Measurements from ENCODE around the gene DNAJB13. TPM values are rescaled to one million over a fixed set of nuclear protein-coding genes. Genes with fewer than 3 reads are reported as not detected.

DNAJB13 gene
- total RNA-seq, 4 donors from 2014 or later = 0.42 TPM; not detected in 3

DNA sequence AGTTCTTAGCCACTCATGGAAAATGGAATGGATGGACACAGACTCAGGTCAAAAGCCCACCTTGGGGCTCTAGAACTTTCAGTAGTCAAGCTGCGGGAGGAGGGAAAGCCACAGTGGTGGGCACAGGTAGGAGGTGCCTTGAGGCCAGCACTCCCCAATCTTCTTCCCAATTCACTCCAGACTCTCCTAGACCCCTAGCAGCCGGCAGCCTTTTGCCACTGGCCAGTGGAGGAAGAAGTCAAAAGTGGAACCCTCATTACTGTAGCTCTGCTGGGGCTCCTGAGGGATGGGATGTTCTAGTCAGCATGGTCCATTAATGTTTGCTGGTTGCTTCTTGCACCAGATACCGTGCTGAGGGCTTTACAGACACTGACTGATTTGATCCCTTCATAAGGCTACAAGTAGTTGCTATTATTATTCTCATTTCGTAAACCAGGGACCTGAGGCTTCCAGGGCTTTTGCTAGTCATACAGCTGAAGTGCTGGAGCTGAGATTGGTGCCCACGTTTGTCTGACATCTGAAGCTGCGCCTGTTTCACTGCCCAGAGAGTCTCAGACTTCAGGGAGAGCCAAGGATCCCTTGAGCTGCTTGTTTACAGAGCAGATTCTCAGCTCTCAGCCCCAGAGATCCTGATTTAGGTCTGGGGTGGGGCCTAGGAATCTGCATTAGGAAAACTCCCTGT is 57.0 kb downstream of the DNAJB13 start:
- no peak overlapping the region for H3K4me3 ChIP-seq (ENCODE audit: low read depth, poor library complexity, severe bottlenecking)
- peak in 1 of 2 donors; percentile 68 for DNase-seq (ENCODE audit: low spot score in 2 of 2)
- no peak for TF ChIP-seq POLR2A (IDR thresholded peaks at IDR 0.05)
- TF ChIP-seq, protein P1, sequence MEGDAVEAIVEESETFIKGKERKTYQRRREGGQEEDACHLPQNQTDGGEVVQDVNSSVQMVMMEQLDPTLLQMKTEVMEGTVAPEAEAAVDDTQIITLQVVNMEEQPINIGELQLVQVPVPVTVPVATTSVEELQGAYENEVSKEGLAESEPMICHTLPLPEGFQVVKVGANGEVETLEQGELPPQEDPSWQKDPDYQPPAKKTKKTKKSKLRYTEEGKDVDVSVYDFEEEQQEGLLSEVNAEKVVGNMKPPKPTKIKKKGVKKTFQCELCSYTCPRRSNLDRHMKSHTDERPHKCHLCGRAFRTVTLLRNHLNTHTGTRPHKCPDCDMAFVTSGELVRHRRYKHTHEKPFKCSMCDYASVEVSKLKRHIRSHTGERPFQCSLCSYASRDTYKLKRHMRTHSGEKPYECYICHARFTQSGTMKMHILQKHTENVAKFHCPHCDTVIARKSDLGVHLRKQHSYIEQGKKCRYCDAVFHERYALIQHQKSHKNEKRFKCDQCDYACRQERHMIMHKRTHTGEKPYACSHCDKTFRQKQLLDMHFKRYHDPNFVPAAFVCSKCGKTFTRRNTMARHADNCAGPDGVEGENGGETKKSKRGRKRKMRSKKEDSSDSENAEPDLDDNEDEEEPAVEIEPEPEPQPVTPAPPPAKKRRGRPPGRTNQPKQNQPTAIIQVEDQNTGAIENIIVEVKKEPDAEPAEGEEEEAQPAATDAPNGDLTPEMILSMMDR (IDR thresholded peaks at IDR 0.05) = no peak
- 88 to 92% methylated on average over 6 of the region's 6 CpGs for WGBS, 2 donors
- intact Hi-C loops (cut with DNase I; ENCODE audit: low total_unique reads) = no loop called here

DNA sequence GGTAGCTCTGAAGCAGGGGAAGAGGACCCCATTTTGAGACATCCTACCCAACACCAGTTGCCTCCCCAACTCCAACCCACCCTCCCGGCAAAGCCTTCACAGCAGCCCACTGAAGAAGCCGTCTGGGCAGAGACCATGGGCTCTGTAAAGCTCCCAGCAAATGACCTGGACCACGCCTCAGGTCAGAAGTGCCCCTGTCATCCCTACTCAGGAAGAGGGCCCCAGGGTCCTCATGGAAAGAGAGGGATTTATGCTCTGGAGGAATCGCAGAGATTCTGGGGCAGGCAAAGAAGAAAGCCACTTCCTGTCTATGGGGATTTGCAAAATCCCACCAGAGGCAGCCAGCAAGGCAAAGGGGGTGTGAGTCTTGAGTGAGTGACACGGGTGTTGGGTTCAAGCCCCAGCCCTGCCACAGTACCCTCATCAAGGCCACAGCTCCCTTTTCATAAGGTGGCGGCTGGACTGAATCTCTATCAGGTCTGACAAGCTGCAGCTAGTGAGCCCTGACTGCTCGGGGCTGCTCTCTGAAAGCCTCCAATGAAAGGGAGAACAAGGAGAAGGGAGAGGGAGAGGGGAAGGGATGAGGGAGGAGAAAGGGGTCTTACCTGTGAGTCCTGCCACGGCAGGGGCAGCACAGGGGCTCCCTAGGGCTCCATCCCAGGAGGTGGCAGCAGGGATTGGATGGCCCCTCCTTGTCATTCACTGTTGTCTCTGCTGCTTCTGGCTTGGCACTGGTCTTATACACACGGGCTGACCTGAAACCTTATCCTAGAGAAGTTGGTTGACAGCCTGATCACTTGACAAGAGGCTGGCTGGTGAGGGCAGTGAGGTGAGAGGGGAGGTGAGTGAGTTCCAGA is 57.8 kb downstream of the DNAJB13 start, which contains the start of gene UCP3:
UCP3 (minus strand) TSS at position 713 of the 857 bp plus-strand sequence. CDS start 2,043 bp downstream, outside the sequence.
- intact Hi-C loops (cut with DNase I; ENCODE audit: low total_unique reads) = no loop called here
- no peak within 1 kb of the TSS for H3K4me3 ChIP-seq (ENCODE audit: low read depth, poor library complexity, severe bottlenecking)
- TF ChIP-seq, protein P1 (IDR thresholded peaks at IDR 0.05) = no peak
- no peak for TF ChIP-seq POLR2A (IDR thresholded peaks at IDR 0.05)
- DNase-seq (ENCODE audit: low spot score in 2 of 2) = peak in 1 of 2 donors; percentile 54
- 69 to 70% methylated on average over 9 of the region's 9 CpGs for WGBS, 2 donors

DNA sequence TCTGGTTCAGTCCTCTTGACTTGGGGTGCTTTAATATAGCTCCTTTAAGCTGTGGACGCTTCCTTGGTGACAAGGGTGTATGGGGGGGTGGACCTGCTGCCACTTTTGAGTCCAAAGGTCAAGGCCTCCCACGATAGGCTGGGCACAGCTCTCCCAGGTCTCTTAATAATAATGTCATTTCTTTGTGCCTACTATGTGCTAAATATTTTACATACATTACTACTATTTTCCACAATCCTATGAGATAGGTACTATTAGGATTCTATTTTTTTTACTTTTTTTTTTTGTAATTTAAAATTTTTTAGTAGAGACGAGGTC is 58.4 kb downstream of the DNAJB13 start:
- TF ChIP-seq, protein P1 (IDR thresholded peaks at IDR 0.05) = no peak
- no peak for TF ChIP-seq POLR2A (IDR thresholded peaks at IDR 0.05)
- H3K4me3 ChIP-seq (ENCODE audit: low read depth, poor library complexity, severe bottlenecking) = no peak overlapping the region
- intact Hi-C loops (cut with DNase I; ENCODE audit: low total_unique reads) = no loop called here
- DNase-seq (ENCODE audit: low spot score in 2 of 2) = no peak
- 93% methylated on average over 3 of the region's 3 CpGs for WGBS, 2 donors

DNA sequence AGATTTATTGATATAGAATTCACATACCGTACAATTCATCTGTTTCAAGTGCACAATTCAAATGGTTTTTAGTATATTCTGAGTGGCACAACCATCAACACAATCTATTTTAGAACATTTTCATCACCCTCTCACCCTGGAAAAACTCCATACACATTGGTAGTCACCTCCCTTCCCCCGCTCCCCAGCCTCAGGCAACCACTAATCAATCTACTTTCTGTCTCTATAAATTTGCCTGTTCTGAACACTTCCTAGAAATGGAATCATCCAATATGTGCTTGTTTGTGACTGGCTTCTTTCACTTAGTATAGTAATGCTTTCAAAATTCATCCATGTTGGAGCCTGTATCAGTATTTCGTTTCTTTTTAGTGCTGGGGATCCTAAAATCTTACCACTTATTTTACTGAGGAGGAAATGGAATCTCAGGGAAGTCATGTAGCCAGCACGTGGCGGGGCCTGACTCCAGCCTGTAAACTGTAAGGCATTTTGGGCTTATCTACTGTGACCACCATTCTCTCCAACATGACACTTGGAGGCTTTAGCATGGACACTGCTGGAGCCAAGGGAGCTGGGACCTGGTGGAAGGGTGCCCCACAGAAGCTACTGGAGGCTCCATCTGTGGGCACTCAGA is 59.0 kb downstream of the DNAJB13 start:
- intact Hi-C loops (cut with DNase I; ENCODE audit: low total_unique reads) = no loop called here
- no peak for TF ChIP-seq POLR2A (IDR thresholded peaks at IDR 0.05)
- TF ChIP-seq, protein P1 (IDR thresholded peaks at IDR 0.05) = no peak
- WGBS, 2 donors = 87 to 88% methylated on average over 5 of the region's 5 CpGs
- DNase-seq (ENCODE audit: low spot score in 2 of 2) = peak in 1 of 2 donors; percentile 46
- H3K4me3 ChIP-seq (ENCODE audit: low read depth, poor library complexity, severe bottlenecking) = no peak overlapping the region

DNA sequence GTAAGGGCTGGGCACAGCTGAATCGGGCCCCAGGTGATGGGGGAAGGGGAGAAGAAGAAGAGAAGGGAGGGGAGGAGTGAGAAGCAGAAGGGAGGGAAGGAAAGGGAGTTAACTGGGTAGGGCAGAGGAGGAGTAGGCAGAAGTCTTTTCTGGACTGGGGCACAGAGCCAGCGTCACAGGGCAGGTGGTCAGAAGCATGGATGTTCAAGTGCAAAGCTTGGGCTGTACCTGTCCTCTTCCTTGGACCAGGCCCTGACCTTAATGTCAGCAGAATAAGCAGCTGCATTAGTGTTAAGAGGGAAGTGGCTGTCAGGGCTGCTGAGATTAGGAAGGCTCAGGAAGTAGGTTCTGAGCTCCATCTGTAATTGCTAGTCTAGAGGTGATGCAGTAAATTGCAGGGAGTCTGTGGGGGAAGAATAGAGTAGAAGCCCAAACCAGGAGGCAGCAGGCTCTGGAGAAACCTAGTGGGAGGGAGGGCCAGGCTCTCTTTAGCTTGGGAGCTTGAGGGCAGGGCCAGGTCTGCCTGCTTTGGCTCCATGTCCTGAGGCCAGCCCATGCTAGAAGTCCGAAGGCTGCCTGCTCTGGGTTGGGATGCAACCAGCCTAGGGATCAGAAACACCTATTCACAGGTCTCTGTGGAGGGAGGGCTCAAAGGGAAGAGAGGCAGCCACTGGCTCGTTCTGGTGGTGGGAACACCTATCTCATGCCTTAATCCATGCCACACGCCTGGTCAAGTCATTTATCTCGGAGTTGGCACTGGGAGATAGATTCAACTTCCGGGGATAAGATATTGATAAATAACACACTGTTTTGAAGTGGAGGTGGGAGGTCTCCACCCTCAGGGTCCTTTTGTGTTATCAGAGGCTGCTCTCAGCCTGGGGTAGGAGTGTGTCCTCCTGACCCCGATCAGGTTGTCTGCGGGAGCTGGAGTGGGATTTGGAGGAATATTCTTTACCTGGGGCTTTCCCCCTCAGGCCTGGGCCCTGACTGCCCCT is 59.8 kb downstream of the DNAJB13 start:
- 89 to 93% methylated on average over 9 of the region's 9 CpGs for WGBS, 2 donors
- TF ChIP-seq, protein P1 (IDR thresholded peaks at IDR 0.05) = no peak
- TF ChIP-seq POLR2A (IDR thresholded peaks at IDR 0.05) = no peak

More for the DNA sequence above, 59.8 kb downstream of the DNAJB13 start:
- intact Hi-C loops (cut with DNase I; ENCODE audit: low total_unique reads) = no loop called here
- H3K4me3 ChIP-seq (ENCODE audit: low read depth, poor library complexity, severe bottlenecking) = no peak overlapping the region
- peak in 1 of 2 donors; percentile 81 for DNase-seq (ENCODE audit: low spot score in 2 of 2)

Measured in lower leg skin (tissue), 4 donors.